GM12878 (cell line): Measurements from ENCODE around the gene SPI1. TPM values are rescaled to one million over a fixed set of nuclear protein-coding genes. Genes with fewer than 3 reads are reported as not detected.

Experiments
- ASH2L ChIP-seq: fragments of 300-600, 200-600 bp; sonication (generic); IDR thresholded peaks from 2 replicates; pipeline ENCODE4 v1.6.1; 2017; ENCODE audit warnings: low read depth, mild to moderate bottlenecking, borderline replicate concordance
- CBX5 ChIP-seq: sonication (generic); IDR thresholded peaks from 2 replicates; pipeline ENCODE4 v1.6.1; 2016; ENCODE audit warnings: low read depth, moderate library complexity, mild to moderate bottlenecking, inconsistent platforms
- ESRRA ChIP-seq: IDR thresholded peaks from 2 replicates; pipeline ENCODE4 v1.6.1; 2012; ENCODE audit warnings: mild to moderate bottlenecking, low read length, improper control_type of control experiment
- JUND ChIP-seq: IDR thresholded peaks from 2 replicates; pipeline ENCODE4 v1.6.1; 2012; ENCODE audit warnings: low read depth, mild to moderate bottlenecking, low read length, improper control_type of control experiment, moderate library complexity
- MAX ChIP-seq: IDR thresholded peaks from 2 replicates; pipeline ENCODE4 v1.6.1; 2012; ENCODE audit warnings: low read depth, low read length, improper control_type of control experiment
- NFXL1 ChIP-seq: fragments of 450-650 bp; IDR thresholded peaks from 2 replicates; pipeline ENCODE4 v1.6.1; 2017; ENCODE audit warnings: antibody characterized with exemption, mild to moderate bottlenecking, borderline replicate concordance
- NFYB ChIP-seq: IDR thresholded peaks from 2 replicates; pipeline ENCODE4 v1.6.1; 2011; ENCODE audit warnings: low read depth, mild to moderate bottlenecking, low read length, improper control_type of control experiment, moderate library complexity; ENCODE audit not compliant: insufficient read depth
- NKRF ChIP-seq: fragments of 450-650 bp; conservative IDR thresholded peaks from 2 replicates; pipeline ENCODE4 v1.6.1; 2017; ENCODE audit warnings: mild to moderate bottlenecking, moderate library complexity
- NRF1 ChIP-seq: conservative IDR thresholded peaks from 2 replicates; pipeline ENCODE4 v1.6.1; 2011; ENCODE audit warnings: mild to moderate bottlenecking, low read depth, low read length, improper control_type of control experiment
- POLR2AphosphoS2 ChIP-seq: IDR thresholded peaks from 2 replicates; pipeline ENCODE4 v1.6.1; 2011; ENCODE audit warnings: low read depth, mild to moderate bottlenecking, low read length, improper control_type of control experiment, moderate library complexity
- RELA ChIP-seq: fragments of 450-650 bp; IDR thresholded peaks from 2 replicates; pipeline ENCODE4 v1.8.0; 2014; ENCODE audit warnings: borderline replicate concordance; ENCODE audit not compliant: partially characterized antibody
- RFX5 ChIP-seq: IDR thresholded peaks from 2 replicates; pipeline ENCODE4 v1.6.1; 2011; ENCODE audit warnings: low read depth, low read length, improper control_type of control experiment
- SIX5 ChIP-seq: IDR thresholded peaks from 2 replicates; pipeline ENCODE4 v1.6.1; 2011; ENCODE audit warnings: mild to moderate bottlenecking, low read depth, low read length, moderate library complexity; ENCODE audit not compliant: severe bottlenecking
- ZBTB40 ChIP-seq: fragments of 450-650 bp; IDR thresholded peaks from 2 replicates; pipeline ENCODE4 v1.6.1; 2016; ENCODE audit warnings: mild to moderate bottlenecking, moderate library complexity, borderline replicate concordance
- ZNF207 ChIP-seq: fragments of 450-650 bp; IDR thresholded peaks from 2 replicates; pipeline ENCODE4 v1.6.1; 2014; ENCODE audit warnings: antibody characterized with exemption, mild to moderate bottlenecking, borderline replicate concordance
- polyA plus RNA-seq, 11 experiments: library from polyadenylated mRNA; depleted of rRNA in 4 of 11; unstranded in 6 of 11; stranded (reverse) in 5 of 11; fragments of >200 nt; fragmentation: Nextera tagmentation in 4 of 11; fragmentation: Illumina TruSeq in 1 of 11; extraction: Ambion mirVana in 4 of 11; extraction: Trizol in 1 of 11; gene quantifications; 1 replicate in 1 of 11; 2 replicates in 10 of 11; pipeline versions ENCODE4 v1.2.1 to v1.2.3, GENCODE V29; 2011 to 2016; ENCODE audit warnings: inconsistent platforms in 2 of 11, missing spikeins in 2 of 11, low read depth in 1 of 11
- total RNA-seq, 4 experiments: library from RNA; depleted of rRNA in 3 of 4; stranded (reverse); fragments of >200 nt in 3 of 4; fragmentation: Illumina TruSeq in 1 of 4; extraction: Trizol in 1 of 4; gene quantifications; 2 replicates each; pipeline versions ENCODE4 v1.2.1 to v1.2.3, GENCODE V29; 2013 to 2021
- TF ChIP-seq, protein P1 (sequence below): fragments of 450-650 bp; formaldehyde crosslinking; IDR thresholded peaks from 2 replicates; pipeline ENCODE4 v1.5.0; 2022; ENCODE audit warnings: mild to moderate bottlenecking, missing genetic modification characterization
- TF ChIP-seq, protein P2 (sequence below): IDR thresholded peaks from 2 replicates; pipeline ENCODE4 v1.6.1; 2012; ENCODE audit warnings: low read length, inconsistent platforms

SPI1 gene
- total and polyA plus RNA-seq, 10 of the 15 experiments (the other 5 are each of a cell fraction or from before 2014, with no cell fraction given) = 0.05 to 31.1 (median 9.7) TPM

DNA sequence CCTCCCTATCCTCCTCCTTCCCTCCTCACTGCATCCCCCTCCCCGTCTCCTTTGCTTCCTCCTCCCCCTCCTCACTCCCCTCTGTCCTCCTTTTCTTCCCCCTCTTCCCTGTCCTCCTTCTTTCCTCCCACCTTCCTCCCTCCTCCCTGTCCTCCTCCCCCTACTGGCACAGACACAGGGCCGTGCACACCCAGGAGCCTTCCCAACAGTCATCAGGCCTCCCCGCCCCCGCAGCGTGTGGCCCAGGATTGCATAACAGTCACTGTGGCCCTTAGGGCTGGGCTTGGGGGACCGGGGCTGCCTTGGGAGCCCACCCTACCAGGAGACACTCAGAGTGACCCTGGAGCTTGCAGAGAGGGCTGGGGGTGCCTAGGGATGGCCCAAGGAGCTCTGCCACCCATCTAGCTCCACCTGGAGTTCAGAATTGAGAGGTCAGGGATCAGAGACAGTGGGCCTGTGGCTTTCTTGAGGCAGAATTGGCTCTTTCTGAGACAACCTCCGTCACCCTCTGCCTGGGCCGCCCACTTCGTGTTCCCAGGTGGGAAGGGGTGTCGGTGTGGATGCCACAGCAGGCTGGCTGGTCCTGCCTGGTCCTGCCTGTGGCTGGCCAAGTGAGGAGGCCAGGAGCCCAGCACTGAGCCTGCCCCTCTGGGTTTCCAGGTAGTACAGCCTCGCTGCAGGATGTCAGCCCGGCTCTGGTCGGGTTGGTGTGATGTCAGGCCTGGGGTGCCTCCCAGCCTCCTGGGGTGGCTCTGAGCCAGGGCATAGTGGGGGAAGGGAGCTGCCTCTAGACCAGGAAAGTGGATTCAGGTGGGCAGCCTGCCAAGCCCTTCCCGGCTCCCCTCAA, 1.6 kb downstream of the SPI1 start (continued):
- TF ChIP-seq, protein P1, sequence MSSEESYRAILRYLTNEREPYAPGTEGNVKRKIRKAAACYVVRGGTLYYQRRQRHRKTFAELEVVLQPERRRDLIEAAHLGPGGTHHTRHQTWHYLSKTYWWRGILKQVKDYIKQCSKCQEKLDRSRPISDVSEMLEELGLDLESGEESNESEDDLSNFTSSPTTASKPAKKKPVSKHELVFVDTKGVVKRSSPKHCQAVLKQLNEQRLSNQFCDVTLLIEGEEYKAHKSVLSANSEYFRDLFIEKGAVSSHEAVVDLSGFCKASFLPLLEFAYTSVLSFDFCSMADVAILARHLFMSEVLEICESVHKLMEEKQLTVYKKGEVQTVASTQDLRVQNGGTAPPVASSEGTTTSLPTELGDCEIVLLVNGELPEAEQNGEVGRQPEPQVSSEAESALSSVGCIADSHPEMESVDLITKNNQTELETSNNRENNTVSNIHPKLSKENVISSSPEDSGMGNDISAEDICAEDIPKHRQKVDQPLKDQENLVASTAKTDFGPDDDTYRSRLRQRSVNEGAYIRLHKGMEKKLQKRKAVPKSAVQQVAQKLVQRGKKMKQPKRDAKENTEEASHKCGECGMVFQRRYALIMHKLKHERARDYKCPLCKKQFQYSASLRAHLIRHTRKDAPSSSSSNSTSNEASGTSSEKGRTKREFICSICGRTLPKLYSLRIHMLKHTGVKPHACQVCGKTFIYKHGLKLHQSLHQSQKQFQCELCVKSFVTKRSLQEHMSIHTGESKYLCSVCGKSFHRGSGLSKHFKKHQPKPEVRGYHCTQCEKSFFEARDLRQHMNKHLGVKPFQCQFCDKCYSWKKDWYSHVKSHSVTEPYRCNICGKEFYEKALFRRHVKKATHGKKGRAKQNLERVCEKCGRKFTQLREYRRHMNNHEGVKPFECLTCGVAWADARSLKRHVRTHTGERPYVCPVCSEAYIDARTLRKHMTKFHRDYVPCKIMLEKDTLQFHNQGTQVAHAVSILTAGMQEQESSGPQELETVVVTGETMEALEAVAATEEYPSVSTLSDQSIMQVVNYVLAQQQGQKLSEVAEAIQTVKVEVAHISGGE (CRISPR knock-in tag) = no peak
- no peak for TF ChIP-seq NKRF
- TF ChIP-seq NRF1 = no peak
- TF ChIP-seq, protein P2, sequence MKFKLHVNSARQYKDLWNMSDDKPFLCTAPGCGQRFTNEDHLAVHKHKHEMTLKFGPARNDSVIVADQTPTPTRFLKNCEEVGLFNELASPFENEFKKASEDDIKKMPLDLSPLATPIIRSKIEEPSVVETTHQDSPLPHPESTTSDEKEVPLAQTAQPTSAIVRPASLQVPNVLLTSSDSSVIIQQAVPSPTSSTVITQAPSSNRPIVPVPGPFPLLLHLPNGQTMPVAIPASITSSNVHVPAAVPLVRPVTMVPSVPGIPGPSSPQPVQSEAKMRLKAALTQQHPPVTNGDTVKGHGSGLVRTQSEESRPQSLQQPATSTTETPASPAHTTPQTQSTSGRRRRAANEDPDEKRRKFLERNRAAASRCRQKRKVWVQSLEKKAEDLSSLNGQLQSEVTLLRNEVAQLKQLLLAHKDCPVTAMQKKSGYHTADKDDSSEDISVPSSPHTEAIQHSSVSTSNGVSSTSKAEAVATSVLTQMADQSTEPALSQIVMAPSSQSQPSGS = no peak
- 0 out of 2 replicates have a peak, but pooled peaks have one; percentile 97 for TF ChIP-seq NFXL1
- peak; percentile 22; the same call in 1 of the 2 replicates for TF ChIP-seq MAX
- 0 out of 2 replicates have a peak, but pooled peaks have one; percentile 15 for TF ChIP-seq RFX5
- TF ChIP-seq CBX5 = no peak
- no peak for TF ChIP-seq RELA
- TF ChIP-seq ASH2L = no peak
- no peak for TF ChIP-seq POLR2AphosphoS2
- no peak for TF ChIP-seq ZNF207
- TF ChIP-seq SIX5 = no peak
- TF ChIP-seq NFYB = no peak
- no peak for TF ChIP-seq ESRRA
- no peak for TF ChIP-seq JUND
- no peak for TF ChIP-seq ZBTB40
